ENCODE data around the gene NFYA.

DNA sequence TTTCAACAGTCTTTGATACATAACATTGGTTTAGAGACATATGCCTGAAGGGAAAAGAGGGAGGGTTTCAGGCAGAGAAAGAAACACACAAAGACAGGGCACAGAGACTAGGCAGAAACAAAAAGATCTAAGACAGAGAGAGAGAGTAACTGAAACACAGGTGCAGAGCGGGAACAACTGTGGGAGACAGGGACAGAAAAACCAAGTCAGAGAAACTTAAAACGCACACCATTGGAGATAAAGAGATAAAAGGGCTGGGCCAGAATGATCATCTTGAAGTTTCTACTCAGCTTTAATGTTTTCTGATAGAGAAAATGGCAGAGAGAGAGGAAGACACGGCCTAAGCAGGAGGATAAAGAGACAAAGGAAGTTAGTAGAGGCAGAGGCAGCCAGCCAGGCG lies 45.5 kb upstream of the NFYA start:
- TF ChIP-seq POLR2A (IDR thresholded peaks at IDR 0.05) (no peak), POLR2AphosphoS5 (IDR thresholded peaks at IDR 0.05) (no peak)
- TF ChIP-seq, protein P1, sequence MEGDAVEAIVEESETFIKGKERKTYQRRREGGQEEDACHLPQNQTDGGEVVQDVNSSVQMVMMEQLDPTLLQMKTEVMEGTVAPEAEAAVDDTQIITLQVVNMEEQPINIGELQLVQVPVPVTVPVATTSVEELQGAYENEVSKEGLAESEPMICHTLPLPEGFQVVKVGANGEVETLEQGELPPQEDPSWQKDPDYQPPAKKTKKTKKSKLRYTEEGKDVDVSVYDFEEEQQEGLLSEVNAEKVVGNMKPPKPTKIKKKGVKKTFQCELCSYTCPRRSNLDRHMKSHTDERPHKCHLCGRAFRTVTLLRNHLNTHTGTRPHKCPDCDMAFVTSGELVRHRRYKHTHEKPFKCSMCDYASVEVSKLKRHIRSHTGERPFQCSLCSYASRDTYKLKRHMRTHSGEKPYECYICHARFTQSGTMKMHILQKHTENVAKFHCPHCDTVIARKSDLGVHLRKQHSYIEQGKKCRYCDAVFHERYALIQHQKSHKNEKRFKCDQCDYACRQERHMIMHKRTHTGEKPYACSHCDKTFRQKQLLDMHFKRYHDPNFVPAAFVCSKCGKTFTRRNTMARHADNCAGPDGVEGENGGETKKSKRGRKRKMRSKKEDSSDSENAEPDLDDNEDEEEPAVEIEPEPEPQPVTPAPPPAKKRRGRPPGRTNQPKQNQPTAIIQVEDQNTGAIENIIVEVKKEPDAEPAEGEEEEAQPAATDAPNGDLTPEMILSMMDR (IDR thresholded peaks at IDR 0.05), result no peak

Measured in prostate gland (tissue), 2 donors.